GM21825 (cell line): ENCODE measurements around the gene CAMK1G.

ENCODE experiments used
- ATAC-seq: cut with Tn5 transposase; IDR thresholded peaks from one replicate; pipeline ENCODE4 v1.9.1; 2021; ENCODE audit warnings: mild to moderate bottlenecking, moderate library complexity; ENCODE audit not compliant: unreplicated experiment

The CAMK1G gene

GRCh38 chr1:209583408-209583807 is at the start of gene CAMK1G:
TSS of gene CAMK1G (plus strand) at chr1:209583714. CDS start at chr1:209594984, 11,270 bp downstream.
- no peak for ATAC-seq

- ATAC-seq: no peak
Measured at GRCh38 chr1:209534496-209535250, 48.8 kb upstream of the CAMK1G start.

GRCh38 chr1:209536843-209537242 is 46.7 kb upstream of the CAMK1G start:
- ATAC-seq: no peak

DNA sequence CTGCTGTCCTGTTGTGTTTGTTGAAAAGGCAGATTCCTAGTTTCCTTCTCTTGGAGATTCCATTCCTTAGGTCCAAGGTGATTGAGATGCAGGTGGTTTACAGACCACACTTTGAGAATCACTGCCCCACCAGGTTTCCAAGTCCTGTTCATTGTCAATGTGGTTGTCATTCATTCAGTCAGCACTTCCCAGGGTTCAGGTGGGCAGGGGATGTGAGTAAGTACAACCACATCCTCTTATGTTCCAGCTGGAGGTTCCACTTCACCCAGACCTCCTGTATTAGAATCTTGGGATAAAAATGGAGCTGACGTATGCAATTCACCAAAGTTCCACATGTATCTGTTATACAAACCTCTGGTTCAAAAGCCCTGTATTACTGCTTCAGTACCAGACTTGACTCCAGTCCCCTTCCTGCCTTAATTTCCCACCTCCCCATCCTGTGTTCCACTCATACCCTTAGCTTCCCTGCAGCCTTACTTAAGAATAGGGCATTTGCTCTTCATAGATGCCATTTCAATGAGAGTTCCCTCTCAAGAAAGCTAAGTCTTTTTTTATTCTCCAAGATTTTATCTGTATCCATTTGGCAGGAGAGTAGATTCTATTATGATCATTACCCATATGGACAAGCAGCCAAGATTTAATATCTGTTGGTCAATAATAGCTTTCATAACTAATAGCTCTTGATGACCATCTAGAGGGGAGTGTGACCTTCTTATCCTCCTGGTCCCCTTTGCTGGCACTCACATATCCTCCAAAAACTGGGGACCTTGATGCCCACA is 46.0 kb upstream of the CAMK1G start:
- ATAC-seq: no peak

DNA sequence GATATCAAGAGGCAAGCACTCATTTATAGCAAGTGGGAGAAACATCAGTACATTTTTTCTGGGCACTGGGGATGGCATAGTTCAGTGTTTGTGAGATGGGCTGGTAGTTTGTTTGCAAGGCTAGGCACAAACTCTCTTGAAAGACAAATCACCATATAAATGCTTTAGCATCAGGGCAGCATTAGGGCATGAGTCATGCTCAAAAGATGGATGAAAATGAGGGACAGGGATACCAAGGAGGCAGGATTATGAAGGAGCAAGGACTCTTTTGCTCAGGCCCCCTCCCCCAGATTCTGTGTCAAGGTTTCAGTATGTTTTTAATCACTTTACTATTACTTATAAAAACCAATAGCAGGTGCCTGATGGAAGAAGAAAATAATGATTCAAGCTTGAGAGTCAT is 43.9 kb upstream of the CAMK1G start:
- ATAC-seq: no peak

DNA sequence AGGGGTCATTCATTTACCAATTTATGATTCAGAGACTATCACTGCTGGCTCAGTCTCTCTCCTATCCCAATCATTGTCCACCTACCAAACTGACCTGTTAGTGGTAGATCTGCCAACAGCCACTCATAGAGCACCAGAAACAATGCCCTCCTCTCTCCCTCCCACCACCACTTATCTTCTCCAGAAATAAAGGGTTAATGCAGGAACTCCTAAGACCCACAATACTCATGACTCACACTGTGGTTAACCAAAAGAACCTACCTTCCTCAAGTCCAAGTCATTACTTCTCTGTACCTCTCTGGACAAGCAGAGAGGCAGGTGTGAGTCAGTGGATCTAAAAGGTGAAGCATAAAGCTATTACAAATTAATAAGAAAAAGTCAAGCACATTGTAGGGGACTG is 40.9 kb upstream of the CAMK1G start:
- no peak for ATAC-seq

DNA sequence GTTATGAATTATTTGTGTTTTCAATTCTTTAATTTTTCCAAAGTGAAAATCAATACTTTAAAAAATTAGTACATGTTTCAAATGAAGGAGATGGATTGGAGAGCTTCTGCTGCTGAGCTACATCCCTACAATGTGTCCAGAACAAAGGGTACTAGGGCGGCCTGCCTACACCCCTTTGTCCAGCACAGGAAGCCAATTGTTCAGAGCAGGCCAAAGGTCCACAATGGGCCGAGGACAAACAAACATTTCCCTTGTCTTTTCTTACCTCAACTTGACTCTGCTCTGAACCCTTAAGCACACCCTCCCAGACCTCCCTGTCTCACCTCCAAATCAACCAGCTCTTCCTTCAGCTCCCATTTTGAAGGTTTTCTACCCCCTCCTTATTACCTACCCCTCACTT is 39.4 kb upstream of the CAMK1G start:
- no peak for ATAC-seq

- no peak for ATAC-seq
Measured at GRCh38 chr1:209545423-209545822, 38.1 kb upstream of the CAMK1G start.

DNA sequence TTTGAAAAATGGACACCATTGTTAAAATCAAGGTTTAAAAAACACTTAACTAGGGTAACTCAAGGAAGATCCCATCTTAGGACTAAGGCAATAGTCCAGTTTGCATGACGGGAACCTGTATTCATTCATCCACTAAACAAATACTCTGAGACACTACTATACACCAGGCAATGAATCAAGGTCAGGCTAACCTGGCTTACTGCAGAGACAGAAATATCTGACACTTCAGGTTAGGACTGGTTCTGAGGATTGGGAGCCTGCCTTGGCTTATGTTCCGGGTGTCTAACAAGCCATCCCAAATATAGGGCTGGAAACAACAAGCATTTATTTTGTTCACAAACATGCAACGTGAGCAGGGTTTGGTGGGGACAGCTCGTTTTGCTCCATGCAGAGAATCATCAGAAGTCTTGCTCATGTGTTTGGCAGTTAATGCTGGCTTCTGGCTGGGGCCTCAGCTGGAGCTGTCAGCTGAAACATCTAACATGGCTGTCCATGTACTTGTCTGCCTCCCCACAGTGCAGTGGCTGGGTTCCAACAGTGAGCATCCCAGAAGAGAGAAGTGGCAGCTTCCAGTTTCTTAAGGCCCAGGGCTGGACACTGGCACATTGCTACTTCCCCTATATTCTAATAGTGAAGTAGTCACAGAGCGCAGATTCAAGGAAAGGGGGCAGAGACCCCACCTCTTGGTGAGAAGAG is 37.0 kb upstream of the CAMK1G start:
- no peak for ATAC-seq

DNA sequence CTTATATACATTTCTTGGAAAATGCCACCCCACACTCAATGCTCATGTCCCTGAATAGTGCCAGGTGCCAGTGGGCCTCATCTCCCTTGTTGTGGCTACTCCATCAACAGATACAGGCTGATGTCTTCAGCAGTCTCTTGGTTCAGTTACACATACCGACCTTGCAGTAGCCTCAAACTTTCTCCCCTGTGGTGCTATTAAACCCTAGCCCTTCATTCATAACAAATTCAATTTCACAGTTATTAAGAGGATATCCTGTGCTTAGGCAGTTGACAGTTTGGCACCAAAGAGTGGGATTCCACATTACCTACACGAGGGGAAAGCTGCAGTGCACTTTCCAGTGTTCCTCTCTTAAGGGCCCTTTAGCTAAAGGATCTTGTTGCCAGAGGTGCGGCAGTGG is 35.9 kb upstream of the CAMK1G start:
- no peak for ATAC-seq

DNA sequence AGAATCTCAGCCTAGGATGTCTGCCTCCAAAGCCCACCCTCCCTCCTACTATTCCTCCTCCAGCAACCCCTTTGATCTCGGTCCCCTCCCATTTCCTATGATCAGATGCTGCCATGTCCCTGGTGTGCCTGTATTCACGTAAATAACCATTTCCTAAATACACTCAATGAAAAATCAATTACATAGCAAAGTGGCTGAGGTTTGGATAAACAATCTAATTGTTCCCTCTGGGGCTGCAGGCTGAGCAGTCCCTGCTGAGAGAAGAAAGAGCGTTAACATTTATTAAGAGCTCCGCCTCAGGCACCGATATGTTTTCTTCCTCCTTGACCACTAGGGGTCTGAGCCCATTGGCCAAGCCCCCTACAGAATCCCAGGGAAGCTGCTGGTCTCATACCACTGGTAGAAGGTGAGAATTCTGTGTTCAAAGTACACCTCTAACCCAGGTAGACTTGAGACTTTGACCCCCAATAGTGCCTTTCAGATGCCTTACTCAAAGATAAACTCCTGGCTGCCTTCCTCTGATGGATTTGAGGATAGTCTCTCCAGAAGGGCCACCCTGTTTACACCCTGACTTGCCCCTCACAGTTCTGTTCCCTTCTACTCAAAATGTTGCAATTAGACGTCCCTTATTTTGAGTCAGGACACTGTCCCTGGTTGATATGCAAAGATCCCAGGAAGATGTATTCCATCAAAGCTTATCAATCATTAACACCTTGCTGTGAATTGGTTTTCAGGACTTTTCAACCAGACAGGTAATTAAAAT is 33.9 kb upstream of the CAMK1G start:
- no peak for ATAC-seq

GRCh38 chr1:209550519-209550918 is 33.0 kb upstream of the CAMK1G start:
- ATAC-seq: no peak

DNA sequence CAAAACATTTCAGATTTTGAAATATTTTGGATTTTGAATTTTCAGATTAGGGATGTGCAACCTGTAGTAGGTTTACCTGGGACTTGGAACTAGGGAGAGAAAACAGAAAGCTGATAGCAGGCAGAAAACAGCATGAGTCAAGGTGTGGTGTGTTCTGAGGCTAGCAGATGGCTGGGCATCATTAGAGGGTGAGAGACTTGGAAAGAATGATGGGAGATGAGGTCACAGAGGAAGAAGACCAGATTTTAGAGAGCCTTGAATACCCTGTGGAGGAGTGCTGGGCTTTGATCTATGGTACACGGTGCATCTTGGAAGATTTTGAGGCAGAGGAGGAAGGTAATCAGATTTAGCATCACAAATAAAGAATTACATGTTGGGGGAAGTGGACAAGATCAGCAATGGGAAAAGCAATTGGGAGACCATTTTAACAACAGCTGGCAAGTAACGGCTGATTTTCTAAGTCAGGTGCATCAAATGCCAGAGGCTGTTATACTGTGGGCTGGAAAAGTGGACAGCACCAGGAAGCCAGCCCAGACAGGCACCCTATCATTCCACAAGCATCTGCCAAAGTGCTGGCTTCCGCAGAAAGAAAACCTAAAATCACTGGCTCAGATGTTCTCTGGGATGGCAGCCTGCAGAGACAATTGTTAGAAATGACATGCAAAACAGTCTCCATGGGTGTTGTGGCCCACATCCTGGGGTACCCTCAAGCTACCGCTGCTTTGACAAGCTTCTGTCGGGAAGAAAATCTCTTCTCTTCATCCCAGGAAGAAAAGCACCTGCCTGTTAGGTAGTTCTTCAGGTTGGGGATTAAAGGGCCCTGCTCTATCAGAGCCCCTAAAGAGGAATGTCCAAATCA is 30.9 kb upstream of the CAMK1G start:
- ATAC-seq: no peak

DNA sequence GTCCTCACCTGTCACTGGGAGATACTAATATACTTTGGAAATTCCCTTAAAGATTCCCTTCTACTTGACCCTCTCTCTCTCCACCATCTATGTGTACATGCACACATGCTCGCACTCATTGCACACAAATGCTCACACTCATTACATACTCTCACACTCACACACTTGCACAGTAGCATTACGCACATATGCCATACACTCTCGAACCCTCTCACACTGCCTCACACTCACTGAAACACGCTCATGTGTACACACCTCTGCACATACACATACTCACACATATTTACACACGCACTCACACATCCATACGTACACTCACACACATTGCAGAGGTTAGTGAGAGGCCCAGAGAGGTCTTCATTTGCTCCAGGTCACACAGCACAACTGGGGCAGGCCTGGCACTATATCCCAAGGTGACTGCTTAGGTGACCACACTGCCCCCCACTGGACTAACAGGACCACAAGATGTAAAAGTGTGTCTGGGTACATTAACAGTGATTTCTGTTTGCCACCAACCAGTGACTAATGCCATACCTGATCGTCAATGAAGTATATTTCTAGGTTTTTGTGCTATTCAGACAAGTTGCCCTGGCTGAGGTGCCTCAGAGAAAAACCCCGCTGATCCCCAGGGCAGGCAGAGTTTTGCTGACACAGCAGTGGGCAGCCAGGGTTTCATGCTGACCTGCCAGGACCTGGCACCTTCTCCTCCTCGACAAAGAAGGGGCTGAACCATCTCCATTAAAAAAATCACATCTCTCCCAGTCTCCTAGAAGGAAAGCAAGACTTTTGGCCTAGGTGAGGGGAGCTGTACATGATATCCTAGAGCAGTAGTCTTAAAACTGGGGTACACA is 28.5 kb upstream of the CAMK1G start:
- ATAC-seq: no peak

GRCh38 chr1:209556162-209556690 is 27.3 kb upstream of the CAMK1G start:
- ATAC-seq: no peak

- no peak for ATAC-seq
Measured at GRCh38 chr1:209557221-209557620, 26.3 kb upstream of the CAMK1G start.

DNA sequence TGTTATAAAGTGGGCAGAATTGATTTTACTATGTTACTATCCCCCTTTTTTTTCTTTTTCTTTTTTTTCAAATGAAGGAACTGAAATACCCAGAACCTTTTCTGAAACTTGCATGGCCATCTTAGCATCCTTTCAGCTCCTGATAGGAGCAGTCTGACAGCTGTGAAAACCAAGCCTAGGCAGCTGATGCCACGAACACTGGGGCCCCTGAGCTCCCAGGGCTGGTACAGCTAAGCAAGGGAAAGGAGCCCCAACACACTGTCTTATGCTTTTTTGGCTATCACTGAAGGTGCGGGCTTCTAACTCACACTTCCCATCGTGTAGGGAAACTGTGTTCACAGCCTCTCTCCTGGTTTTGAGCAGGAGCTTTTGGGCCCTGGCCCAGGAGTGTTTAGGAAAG is 23.0 kb upstream of the CAMK1G start:
- ATAC-seq: no peak

- ATAC-seq: no peak
Measured at GRCh38 chr1:209560952-209561351, 22.6 kb upstream of the CAMK1G start.

DNA sequence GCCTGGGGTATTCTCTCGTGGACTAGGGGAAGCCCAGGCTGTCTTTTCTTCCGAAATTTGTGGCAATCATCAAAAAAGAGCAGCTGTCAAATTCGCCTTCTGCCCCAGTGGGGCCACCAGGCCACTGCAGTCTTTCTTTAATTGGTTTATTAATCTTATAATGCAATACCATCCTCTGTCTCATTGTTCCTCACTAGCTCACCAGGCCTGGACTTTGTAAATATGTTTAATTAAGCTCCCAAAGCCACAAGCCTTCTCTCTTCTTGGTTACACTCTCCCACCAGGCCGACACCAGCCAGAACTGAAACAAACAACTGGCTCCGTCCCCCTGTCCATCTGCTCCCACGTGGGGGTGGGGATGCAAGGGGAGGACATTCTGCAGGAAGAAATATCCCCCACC is 22.0 kb upstream of the CAMK1G start:
- ATAC-seq: no peak
